Measurements from ENCODE around the gene BAIAP2. TPM values are rescaled to one million over a fixed set of nuclear protein-coding genes. Genes with fewer than 3 reads are reported as not detected.
A peak's percentile ranks its signal among the peaks of the same experiment; 100 is the strongest.

Gene BAIAP2
- total and polyA plus RNA-seq, 2 donors (not counting 3 experiments of a cell fraction or from before 2014, with no cell fraction given), result 12.3 to 18.6 TPM

- CTCF ChIA-PET, result no interaction called here
- no peak overlapping the region for H3K4me3 ChIP-seq (replicated peaks in 1 of 3; ENCODE audit: insufficient read depth in 1 of 3, low read depth in 1 of 3, low read length in 3 of 3)
- H3K36me3 ChIP-seq (ENCODE audit: control insufficient read depth in 2 of 2, extremely low read depth in 1 of 2, insufficient read depth in 2 of 2, low read length in 2 of 2), result no peaks in the 10 kb centered on the region
- H3K9ac ChIP-seq (replicated peaks; ENCODE audit: extremely low read depth, insufficient read depth, low read length), result no peak overlapping the region
- DNase-seq (ENCODE audit: low read depth, low spot score) (no peak), FAIRE-seq (no peak)
- no peak overlapping the region for H2AFZ ChIP-seq (ENCODE audit: low read depth, low read length)
- intact Hi-C loops (cut with micrococcal nuclease) (no loop called here), dilution Hi-C loops (cut with MboI; ENCODE audit: extremely low pct_ligation_motif_present, low sequenced_read_pairs) (no loop called here)
- H3K9me1 ChIP-seq (replicated peaks; ENCODE audit: control insufficient read depth, extremely low read depth, insufficient read depth, low read length), result no peaks in the 10 kb centered on the region
- H3K27me3 ChIP-seq (ENCODE audit: control insufficient read depth in 2 of 2, insufficient read depth in 2 of 2, low read length in 2 of 2), result no peaks in the 10 kb centered on the region
- no TSS peak for BruUV-seq (replicated peaks)
- POLR2A ChIA-PET, result no interaction called here
- no peak for TF ChIP-seq CTCF (IDR thresholded peaks at IDR 0.05; ENCODE audit: extremely low read depth in 1 of 2, insufficient read depth in 1 of 2, low read depth in 1 of 2, low read length in 2 of 2)
- TF ChIP-seq FOS (IDR thresholded peaks at IDR 0.05; ENCODE audit: borderline replicate concordance, insufficient read depth, low read length), result no peak
- no peak for TF ChIP-seq JUN (IDR thresholded peaks at IDR 0.05; ENCODE audit: borderline replicate concordance, insufficient read depth, insufficient read length, low read depth)
- no peak for TF ChIP-seq POLR2AphosphoS5 (IDR thresholded peaks at IDR 0.05; ENCODE audit: insufficient read depth, low read depth, low read length)
- TF ChIP-seq GATA2 (IDR thresholded peaks at IDR 0.05; ENCODE audit: insufficient read depth, insufficient read length, low read depth, low read length), result no peak
- TF ChIP-seq EZH2 (IDR thresholded peaks at IDR 0.05; ENCODE audit: borderline replicate concordance, low read depth, low read length, severe bottlenecking), result no peak
- H3K4me2 ChIP-seq (ENCODE audit: insufficient read depth, low read length), result no peak overlapping the region
- H3K9me3 ChIP-seq (replicated peaks; ENCODE audit: control insufficient read depth, insufficient read depth, low read length), result no peaks in the 10 kb centered on the region
- H3K79me2 ChIP-seq (ENCODE audit: control insufficient read depth, insufficient read depth, low read length), result no peaks in the 10 kb centered on the region
- no peaks in the 10 kb centered on the region for H4K20me1 ChIP-seq (replicated peaks; ENCODE audit: control insufficient read depth, extremely low read depth, insufficient read depth, low read length)
- no peak overlapping the region for H3K27ac ChIP-seq (ENCODE audit: insufficient read depth, low read depth, low read length)
- no peaks in the 10 kb centered on the region for H3K4me1 ChIP-seq (ENCODE audit: control insufficient read depth, extremely low read depth, insufficient read depth, low read length)
These were observed 102.3 kb downstream of the BAIAP2 start for GRCh38 chr17:81137248-81137647.

DNA sequence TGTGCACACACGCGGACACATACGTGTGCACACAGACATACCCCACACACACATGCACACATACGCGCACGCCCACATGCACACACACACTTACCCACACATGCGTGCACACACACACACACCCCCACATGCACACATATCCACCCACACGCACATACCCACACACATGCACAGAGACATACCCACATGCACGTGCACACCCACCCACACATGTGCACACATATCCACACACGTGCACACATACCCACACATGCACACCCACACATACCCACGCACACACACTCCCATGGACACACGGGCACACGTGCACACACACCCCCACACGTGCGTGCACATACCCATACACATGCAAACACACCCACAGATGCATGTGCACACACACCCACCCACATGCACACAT is 103.1 kb downstream of the BAIAP2 start:
- DNase-seq (ENCODE audit: low read depth, low spot score) (no peak), FAIRE-seq (no peak)
- BruUV-seq (replicated peaks), result no TSS peak
- no peaks in the 10 kb centered on the region for H3K36me3 ChIP-seq (ENCODE audit: control insufficient read depth in 2 of 2, extremely low read depth in 1 of 2, insufficient read depth in 2 of 2, low read length in 2 of 2)
- no peaks in the 10 kb centered on the region for H3K79me2 ChIP-seq (ENCODE audit: control insufficient read depth, insufficient read depth, low read length)
- no peak overlapping the region for H2AFZ ChIP-seq (ENCODE audit: low read depth, low read length)
- dilution Hi-C loops (cut with MboI; ENCODE audit: extremely low pct_ligation_motif_present, low sequenced_read_pairs), result no loop called here
- no peaks in the 10 kb centered on the region for H3K9me1 ChIP-seq (replicated peaks; ENCODE audit: control insufficient read depth, extremely low read depth, insufficient read depth, low read length)
- ChIA-PET POLR2A (no interaction called here), CTCF (no interaction called here)
- H3K9me3 ChIP-seq (replicated peaks; ENCODE audit: control insufficient read depth, insufficient read depth, low read length), result no peaks in the 10 kb centered on the region
- H3K9ac ChIP-seq (replicated peaks; ENCODE audit: extremely low read depth, insufficient read depth, low read length), result no peak overlapping the region
- H3K4me3 ChIP-seq (replicated peaks in 1 of 3; ENCODE audit: insufficient read depth in 1 of 3, low read depth in 1 of 3, low read length in 3 of 3), result no peak overlapping the region
- H3K27me3 ChIP-seq (ENCODE audit: control insufficient read depth in 2 of 2, insufficient read depth in 2 of 2, low read length in 2 of 2), result no peaks in the 10 kb centered on the region
- H3K4me1 ChIP-seq (ENCODE audit: control insufficient read depth, extremely low read depth, insufficient read depth, low read length), result no peaks in the 10 kb centered on the region
- TF ChIP-seq FOS (IDR thresholded peaks at IDR 0.05; ENCODE audit: borderline replicate concordance, insufficient read depth, low read length) (no peak), GATA2 (IDR thresholded peaks at IDR 0.05; ENCODE audit: insufficient read depth, insufficient read length, low read depth, low read length) (no peak), MAX (IDR thresholded peaks at IDR 0.05; ENCODE audit: insufficient read depth, insufficient read length) (peak; percentile 18)
- no peaks in the 10 kb centered on the region for H4K20me1 ChIP-seq (replicated peaks; ENCODE audit: control insufficient read depth, extremely low read depth, insufficient read depth, low read length)
- no peak overlapping the region for H3K4me2 ChIP-seq (ENCODE audit: insufficient read depth, low read length)
- H3K27ac ChIP-seq (ENCODE audit: insufficient read depth, low read depth, low read length), result no peak overlapping the region
- intact Hi-C loops (cut with micrococcal nuclease), result no loop called here

All from endothelial cell of umbilical vein (primary cell).